NCI-H2227 (cell line): Measurements from ENCODE around the gene EYA4.
"Not testable (repeated sequence)": the region's sequence is repeated elsewhere in the genome, so short reads cannot be mapped to it uniquely, and the experiment has no call there.

Experiments used
- DNase-seq: peaks from one replicate; lab custom pipeline; 2025; ENCODE audit not compliant: unreplicated experiment; lab: John Stamatoyannopoulos, UW

The EYA4 gene

DNA sequence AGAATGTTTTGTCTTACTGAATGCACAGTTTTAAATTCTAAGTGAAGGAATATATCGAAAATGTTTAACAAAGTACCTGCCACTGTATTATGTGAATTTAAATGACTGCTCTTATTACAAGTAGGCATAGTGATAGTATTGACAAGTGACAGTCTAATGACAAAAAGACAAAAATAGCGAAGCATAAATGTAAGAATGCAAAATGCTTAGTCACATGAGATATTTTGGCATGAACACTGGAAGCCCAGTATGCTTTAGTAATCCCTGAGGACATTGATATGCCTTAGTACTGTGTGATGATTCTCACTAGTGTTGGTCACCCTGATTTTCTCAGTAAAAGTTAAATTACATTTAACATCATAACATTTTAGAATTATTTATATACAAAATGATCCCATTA, 153.5 kb downstream of the EYA4 start:
- DNase-seq: no peak

DNA sequence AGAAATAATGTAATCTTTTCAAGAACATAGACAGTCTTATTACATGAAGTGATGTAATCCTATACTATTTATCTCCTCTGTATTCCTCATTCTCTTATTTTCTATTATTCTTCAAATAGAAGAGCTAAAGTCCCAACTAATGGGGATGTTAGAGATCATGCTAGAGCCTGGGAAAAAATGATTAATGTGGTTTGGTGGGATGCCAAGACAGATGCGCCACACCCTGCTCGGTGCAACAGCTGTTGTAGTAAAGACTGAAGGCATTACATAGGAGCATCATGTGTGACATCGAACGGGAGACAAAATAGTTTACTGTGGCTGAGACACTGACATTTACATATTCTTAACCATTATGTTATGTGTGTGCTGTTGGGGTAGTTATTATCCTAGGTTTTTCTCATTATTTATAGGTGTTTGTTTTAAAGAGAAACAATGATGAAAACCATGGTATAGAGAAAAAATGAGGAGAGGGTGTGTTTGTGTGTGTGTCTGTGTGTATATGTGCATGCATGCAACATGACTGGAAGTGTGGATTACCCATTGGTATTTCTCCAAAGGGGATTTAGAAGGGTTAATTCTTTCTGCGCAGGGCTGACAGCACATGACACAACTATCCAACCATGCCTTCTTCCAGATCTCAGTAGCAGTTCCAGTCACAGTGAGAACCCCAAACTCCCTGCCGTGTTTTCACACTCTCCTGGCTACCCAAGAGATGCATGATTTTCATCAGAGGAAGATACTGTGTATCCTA, 155.3 kb downstream of the EYA4 start:
- DNase-seq: no peak

DNA sequence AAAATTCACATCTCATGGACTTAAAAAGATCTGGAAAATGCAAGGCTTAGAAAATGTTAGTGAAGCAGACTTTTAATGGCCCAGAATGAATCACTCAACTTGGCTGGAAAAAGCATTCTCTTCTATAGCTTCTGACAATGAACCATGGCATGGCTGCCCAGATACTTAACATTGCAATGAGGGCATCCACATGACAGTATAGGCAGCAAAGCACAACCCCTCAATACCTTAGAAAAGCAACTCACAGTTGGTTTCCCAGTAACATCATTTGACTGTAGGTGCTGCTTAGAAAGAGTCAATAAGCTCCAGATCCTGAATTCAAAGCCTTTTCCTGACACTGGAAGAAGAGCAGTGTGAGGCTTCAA, 155.8 kb downstream of the EYA4 start:
- no peak for DNase-seq

DNA sequence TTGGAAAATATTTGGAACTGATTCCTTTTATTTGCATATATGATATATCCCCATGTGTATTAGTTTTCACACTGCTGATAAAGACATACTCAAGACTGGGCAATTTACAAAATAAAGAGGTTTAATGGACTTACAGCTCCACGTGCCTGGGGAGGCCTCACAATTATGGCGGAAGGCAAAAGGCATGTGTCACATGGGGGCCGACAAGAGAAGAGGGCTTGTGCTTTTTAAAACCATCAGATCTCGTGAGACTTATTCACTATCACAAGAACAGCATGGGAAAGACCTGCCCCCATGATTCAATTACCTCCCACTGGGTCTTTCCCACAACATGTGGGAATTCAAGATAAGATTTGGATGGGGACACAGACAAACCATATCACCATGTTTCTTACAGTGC, 156.4 kb downstream of the EYA4 start:
- DNase-seq: not testable (repeated sequence)

DNA sequence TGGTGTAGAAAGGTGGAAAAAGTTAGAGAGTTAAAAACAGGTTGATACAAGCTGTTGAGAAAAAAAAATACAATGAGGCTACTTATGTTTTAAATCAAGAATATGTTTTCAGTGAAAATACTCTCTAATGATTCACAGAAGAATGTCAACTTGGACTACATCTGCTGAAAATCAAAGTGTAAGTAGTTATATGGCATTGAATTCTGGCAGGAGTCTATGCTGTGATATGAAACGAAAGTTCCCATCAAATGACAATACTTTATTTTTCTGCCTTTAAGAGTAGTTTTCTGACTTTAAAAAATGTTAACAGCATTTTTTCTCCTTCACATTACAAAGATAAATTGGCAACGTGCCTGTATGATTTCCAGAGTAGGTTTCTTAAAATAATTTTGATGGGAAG, 158.3 kb downstream of the EYA4 start:
- DNase-seq: no peak

DNA sequence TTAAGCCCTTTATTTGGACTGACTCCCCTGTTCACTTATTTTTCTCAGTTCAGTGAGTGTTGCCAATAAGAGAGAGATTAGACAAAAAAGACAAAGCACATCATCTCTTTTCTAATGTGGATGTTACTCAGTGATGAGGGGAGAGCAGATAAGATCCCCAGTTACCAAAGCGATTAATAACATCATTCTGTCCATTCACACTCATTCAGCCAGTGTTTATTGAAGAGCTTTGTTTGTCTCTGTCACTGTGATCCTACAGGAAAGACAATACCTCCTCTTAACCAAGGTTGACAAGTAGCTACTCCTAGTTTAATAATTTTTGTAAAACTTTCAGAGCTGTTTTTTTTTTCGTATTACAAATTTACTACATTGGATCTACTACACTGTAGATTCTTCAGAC, 163.0 kb downstream of the EYA4 start:
- no peak for DNase-seq

DNA sequence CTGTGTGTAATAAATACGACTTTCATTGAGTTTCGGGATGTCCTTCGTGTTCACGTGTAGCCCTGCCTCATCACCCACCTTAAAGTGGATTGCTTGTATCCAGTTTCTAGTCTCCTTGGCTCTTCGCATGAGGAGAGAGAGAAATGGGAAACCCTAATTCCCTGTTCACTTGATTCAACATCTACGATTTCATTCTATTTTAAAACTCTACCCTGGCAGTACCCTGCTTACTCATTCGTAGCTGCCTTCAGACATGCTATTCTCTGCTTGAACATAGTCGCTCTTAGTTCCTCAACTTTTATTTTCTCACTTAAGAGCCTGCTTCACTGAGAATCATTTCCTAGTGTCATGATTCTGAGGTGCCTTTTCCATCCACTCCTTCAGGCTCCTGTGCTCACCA, 163.6 kb downstream of the EYA4 start:
- DNase-seq: no peak

DNA sequence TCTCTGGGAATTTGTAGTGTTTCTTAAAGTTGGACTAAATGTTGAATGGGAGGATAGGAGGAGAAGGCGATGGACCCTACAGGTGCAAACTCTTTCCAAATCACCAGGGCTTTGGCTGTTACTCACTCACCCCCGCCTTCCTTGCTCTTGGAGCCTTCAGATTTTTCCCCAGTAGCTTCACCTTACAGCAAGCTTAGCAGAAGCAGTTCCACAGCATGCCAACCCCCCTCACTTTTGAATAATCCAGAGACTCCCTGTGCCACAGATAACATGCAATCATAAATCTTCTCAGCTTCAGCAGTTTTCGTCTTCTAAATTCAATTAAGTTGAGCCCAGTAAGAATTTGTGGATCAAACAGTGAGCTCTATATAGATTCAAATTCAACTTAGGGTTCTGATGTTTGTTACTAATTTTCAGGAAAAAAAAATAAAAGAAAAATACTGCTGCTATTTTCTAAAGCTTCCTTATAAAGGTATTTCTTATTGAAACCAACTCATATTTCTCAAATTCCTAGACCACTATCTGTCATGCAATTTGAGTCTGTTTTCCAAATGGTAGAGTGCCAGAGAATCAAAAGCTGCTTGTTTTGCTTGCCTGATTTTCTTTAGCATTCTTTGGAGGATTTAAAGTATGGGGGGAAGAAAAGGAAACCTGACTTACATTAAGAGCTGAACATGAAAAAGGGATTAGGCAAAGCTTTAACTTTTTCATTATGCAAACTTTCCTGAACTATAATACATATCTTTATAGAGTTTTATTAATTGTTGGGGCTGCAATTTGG, 166.4 kb downstream of the EYA4 start:
- no peak for DNase-seq

DNA sequence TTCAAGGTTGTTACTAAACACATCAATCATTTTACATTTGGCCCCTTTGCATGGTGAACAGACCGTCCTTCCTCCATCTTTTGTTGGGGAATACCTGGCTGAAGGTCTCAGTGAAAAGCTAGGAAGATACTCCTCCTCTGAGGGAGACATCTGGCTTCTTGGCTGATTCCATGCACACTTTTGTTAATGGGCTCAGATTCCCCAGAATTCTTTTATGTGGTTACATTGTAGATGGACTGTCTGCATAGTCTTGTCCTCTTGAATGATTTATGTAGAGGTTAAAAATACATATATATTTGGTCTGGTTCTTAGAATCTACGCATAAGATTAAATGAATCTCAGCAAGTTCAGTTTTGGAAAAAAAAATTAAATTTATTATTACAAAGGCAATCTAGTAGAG, 167.0 kb downstream of the EYA4 start:
- DNase-seq: no peak

DNA sequence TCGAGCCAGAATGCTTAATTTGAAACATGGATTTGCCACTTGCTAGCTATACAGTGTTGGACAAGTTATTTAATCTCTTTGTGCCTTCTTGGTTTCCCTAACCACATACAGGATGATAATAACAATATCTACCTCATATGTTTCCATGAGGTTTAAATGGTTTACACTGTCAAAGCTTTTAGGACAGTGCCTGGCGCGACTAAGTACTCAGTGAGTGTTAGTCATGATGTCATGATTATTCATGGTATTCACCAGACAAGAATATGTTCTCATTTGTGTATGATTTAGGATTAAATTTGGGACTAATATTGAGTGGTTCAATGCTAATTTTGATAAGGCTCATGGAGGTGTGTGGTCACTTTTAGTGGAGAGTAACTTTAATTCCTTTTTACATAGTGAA, 167.4 kb downstream of the EYA4 start:
- DNase-seq: no peak

DNA sequence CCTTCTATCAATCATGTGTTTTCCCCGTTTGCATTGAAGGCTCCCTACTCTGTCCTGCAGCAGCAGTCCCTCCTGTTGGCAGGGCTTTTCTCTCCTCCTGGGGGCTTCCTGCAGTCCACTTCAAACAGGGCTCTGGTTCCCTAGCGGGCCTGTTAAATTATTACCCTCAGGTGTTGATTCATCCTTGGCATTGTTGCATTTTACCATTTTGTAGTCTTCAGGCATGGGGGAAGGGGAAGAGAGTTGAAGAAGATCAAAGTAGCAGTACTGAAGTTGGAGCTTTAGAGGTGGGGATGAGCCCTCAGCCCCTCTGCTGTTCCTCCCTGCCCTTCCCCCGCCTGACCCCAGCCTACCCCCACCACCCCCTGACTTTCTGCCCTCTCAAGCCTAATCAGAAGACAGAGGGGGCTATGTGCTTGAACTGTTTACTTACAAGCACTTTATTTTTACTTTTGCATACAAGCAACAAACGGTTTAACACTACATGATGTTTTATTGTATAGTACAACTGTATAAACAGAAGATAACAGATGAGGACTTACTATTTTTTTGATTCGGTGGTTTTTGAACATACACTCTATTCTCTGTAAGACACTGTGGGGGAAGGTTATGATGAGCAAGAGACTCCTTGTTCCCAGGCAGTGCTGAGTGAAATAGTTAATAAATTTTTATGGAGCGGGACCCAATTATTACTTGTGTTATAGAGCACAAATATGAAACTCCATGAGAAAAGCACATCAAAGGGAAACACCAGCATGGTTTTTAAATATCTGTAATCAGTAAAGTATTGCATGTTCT, 169.7 kb downstream of the EYA4 start:
- DNase-seq: no peak

DNA sequence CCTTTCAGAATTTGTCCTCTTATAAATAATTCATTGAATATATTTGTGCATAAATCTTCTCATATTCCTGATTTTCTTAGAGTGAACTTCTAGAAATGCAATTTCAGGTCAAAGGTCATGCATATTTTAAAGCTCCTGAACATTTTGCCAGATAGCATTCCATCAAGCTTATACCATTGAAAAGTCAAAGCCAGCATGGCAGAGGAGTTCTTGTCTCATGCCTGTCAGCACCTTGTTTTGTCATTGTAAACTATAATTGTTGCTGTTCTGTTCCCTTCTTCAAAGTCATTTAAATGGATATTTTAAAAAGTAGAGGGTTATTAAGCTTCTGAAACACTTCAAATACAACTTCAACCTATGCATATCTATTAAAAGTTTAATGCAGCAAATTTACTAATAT, 170.6 kb downstream of the EYA4 start:
- no peak for DNase-seq

DNA sequence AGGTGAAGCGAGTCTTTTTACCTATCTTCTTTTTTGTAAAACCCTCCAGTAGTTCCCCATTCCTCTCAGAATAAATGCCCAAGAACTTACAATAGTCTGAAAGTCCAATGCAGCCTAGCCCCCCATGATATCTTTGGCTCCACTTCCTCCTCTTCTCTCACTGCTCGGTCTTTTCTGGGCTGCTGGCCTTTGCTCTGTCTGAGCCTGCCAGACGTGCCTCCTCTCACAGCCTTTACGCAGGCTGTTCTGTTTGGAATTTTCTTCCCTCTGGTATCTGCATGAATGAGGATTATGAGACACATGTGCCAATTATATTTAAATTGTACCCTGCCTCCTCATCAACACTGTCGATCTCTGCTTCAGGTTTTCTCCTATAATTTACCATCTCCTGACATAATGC, 174.1 kb downstream of the EYA4 start:
- no peak for DNase-seq

DNA sequence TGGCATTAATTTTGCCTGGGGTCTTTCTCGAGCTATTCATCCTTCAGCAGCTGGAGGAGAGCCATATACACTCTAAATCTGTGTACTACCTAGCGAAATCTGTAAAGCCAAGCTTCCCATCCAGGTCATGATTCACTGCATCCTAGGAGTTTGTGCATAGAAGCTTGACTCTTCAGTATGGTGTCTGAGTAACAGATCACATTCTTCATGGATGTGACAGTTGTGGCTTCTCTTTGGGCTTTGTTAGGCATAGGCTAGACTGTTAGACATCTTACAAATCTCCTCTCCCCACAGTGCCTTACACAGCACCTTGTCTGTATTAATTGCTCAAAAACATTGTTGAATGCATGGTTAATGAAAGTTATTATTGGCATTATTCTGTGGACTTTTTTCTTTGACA, 177.0 kb downstream of the EYA4 start:
- no peak for DNase-seq

DNA sequence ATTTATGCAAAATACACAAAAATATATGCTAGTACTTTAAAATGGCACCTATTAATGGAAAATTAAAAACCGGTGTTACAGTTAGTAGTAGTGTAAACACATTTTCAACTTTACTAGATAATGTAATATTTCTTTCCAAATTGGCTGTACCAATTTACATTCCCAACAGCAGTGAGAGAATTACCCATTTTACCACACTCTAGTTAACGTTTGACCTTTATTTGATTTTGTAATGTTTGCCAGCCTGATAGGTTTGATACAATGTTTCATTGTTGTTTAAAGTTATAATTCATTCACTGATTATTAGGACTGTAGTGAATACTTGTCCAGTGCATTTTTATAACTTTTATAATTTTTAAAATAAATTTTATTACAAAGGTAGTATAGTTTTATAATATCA, 182.1 kb downstream of the EYA4 start:
- DNase-seq: no peak

DNA sequence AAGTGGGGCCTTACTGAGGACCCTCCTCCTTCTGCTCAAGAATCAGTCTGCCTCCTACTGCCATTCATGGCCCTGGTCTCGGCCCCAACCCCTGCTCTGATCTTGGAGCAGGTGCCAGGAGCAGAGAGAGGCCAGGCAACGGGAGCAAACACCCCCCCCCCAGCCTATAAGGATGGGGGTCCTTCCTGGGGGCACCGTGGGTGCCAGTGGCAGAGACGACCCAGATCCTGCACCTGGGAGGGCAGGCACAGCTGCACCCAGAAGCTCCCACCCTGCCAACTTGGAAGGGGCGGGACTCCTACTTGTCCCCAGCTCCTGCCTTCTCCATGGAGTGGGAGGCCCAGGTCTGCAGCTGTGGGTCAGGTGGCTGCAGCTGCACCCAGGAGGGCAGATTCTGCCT, 183.2 kb downstream of the EYA4 start:
- DNase-seq: no peak

DNA sequence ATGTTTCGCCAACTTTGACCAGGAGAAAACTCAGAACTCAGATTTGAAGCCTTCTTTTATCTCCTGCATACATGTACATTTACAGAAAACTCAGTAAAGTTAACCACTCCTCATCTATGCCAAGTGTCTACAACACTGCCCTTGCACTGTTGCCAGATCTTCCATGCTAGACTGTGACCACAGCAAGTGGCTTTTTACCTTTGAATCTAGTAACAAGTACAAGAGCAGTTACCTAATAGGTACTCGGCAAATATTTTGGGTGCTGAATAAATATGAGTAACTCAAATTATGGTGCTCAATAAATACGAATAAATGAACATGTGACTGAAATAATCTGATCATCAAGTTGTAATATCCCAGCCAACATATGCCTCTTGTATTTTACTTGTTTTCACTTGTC, 184.9 kb downstream of the EYA4 start:
- DNase-seq: no peak

DNA sequence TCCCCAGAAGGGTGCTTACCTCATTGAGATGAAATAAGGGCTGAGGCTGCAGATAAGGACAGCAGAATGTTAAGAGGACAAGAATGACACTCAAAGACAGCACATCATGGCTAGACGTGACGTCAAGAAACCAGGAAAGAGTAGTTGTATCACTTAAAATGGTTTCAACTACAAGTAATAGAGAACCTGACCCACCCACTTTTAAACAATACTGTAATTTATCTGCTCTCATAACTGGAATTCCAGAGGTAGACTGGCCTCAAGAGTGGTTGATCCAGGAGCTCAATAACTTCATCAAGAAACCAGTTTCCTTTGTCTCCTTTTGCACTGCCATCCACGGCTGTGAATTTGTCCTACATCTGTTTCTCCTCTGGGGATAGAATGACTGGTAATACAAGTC, 187.1 kb downstream of the EYA4 start:
- DNase-seq: no peak

DNA sequence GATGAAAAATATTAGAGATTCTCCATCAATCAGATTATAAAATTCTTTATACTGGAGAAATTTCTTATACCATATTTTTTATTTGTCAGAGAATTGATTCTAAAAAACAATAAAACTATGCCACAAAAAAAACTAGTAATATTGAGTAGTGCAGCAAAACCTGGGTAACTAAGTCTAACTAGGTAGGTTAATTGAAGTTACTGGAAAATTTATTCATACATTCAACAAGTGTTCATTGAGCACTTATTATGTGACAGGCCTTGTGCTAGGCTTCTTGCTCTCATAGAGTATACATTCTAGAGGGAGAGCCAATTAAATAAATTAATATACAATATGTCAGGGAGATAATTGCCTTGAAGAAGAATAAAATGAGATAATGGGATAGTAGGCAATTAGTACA, 189.4 kb downstream of the EYA4 start:
- DNase-seq: no peak

DNA sequence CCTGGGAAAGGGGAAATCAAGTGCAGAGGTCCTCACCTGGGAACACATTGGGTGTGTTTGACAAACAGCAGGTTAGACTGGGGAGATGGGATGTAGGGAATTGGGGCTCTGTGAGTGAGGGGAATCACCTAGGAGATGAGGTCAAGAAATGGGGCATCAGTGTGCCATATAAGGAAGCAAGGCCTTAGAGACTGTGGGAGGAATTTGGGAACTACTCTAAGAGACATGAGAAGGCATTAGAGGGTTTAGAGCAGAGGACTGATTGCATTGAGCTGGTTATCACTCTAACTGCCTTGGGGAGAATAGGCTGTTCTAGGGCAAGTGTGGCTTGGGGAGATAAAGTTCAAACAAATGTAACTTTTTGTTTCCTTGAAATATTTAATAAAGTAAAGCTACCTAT, 189.9 kb downstream of the EYA4 start:
- DNase-seq: no peak

DNA sequence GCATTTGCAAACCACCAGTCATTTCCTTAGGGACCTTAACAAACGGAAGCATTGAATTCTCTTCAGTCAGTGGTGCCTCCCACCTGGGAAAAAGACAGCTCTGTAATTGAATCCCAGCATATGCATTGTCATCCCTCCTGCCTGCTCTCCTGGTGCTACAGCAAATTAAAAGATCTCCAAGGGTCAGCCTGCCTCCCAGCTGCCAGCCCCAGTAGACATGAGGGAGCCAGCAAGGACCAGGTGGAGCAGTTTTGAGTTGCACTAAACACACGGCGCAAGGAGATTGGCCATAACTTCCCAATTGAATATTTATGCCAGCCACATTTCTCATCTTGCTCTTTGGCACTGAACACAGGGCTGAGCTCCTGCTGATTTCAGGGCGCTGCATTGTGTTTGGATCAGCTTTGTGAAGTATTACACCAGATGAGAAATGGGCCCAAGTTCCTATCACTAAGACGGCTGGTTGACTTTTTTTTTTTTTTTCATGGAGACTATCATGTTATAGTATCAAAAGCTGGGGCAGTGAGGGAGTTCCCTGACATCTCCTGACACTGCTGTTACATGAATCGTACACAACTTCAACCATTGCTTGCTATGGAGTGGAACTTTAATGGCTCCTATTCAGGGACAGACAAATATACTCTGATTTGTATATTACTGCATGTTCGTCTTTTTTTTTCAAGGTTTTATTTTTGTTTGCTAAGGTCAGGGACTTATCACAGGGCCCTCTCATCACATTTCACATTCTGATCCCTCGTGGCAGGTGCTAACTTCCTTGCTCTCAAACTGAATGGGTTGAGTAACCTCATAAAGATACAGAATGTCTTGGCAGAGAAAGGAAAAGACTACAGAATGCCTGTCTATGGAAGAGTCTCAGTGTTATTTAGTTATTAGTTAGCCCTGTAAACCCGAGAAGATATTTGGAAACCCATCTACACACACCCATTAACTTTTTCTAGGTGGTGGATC, 191.1 kb downstream of the EYA4 start:
- DNase-seq: no peak
